Kidney (tissue), 14 donors: Measurements from ENCODE around the gene ABTB2. TPM values are rescaled to one million over a fixed set of nuclear protein-coding genes. Genes with fewer than 3 reads are reported as not detected.

ENCODE experiments used
- DNase-seq, 5 donors: peaks; one replicate each; pipeline ENCODE4 v3.0.0-alpha.2; 2013 to 2020
- FAIRE-seq: peaks from 2 replicates; lab custom pipeline; 2012; peaks lifted over from hg19 to GRCh38; lab: Jason Lieb, UNC
- H3K27ac ChIP-seq, 2 donors: one replicate each; pipeline ENCODE4 v1.7.0; 2013; ENCODE audit warnings: low read depth in 2 of 2, low read length in 2 of 2, inconsistent platforms in 1 of 2
- H3K27me3 ChIP-seq: one replicate; pipeline ENCODE4 v1.7.1; 2013; ENCODE audit warnings: low read length, inconsistent platforms; ENCODE audit not compliant: control insufficient read depth, insufficient read depth
- H3K36me3 ChIP-seq, 3 donors: one replicate each; pipeline versions ENCODE4 v1.7.0 to v1.7.1; 2013; ENCODE audit warnings: low read length in 3 of 3, control low read depth in 1 of 3, inconsistent platforms in 1 of 3; ENCODE audit not compliant: insufficient read depth in 3 of 3, control insufficient read depth in 2 of 3
- H3K4me1 ChIP-seq, 3 donors: one replicate each; pipeline versions ENCODE4 v1.7.0 to v1.7.1; 2013; ENCODE audit warnings: low read length in 3 of 3, inconsistent platforms in 1 of 3, low read depth in 1 of 3; ENCODE audit not compliant: control insufficient read depth in 2 of 3, insufficient read depth in 2 of 3
- H3K4me3 ChIP-seq, 3 donors: one replicate each; pipeline versions ENCODE4 v1.7.0 to v1.8.1; 2013; ENCODE audit warnings: low read length in 3 of 3, control low read depth in 1 of 3, inconsistent platforms in 1 of 3
- H3K9ac ChIP-seq, 3 donors: one replicate each; pipeline versions ENCODE4 v1.7.0 to v1.7.1; 2013; ENCODE audit warnings: low read length in 3 of 3, control low read depth in 1 of 3, inconsistent platforms in 1 of 3
- H3K9me3 ChIP-seq, 3 donors: one replicate each; pipeline versions ENCODE4 v1.7.0 to v1.7.1; 2013; ENCODE audit warnings: low read length in 3 of 3, control low read depth in 1 of 3, inconsistent platforms in 1 of 3; ENCODE audit not compliant: control insufficient read depth in 2 of 3, insufficient read depth in 1 of 3
- intact Hi-C: fragments of 100-400 bp; cut with DNase I; formaldehyde crosslinking; loops from one replicate; pipeline ENCODE4 v1.11.1; 2022
- polyA plus RNA-seq: library from polyadenylated mRNA; stranded (reverse); fragments of 350-450 nt; fragmentation: Illumina TruSeq; extraction: RNeasy Lipid Tissue Mini Kit (QIAGEN cat#74804); gene quantifications from one replicate; pipeline ENCODE4 v1.2.3, GENCODE V29; 2014; ENCODE audit warnings: low read depth, low replicate concordance; ENCODE audit not compliant: insufficient read depth
- total RNA-seq: library from RNA; stranded (reverse); fragmentation: NEBNext Ultra II Directional; extraction: Animal tissue kit (Norgen Biotek cat#: 25700); gene quantifications from one replicate; pipeline ENCODE4 v1.2.1, GENCODE V29; 2021
- TF ChIP-seq, protein P1 (sequence below): IDR thresholded peaks from 3 replicates; pipeline ENCODE4 v1.5.1; 2012; ENCODE audit warnings: mild to moderate bottlenecking, moderate library complexity, borderline replicate concordance; ENCODE audit not compliant: insufficient read depth; ENCODE audit errors: extremely low read depth
- donor health status: control.
- donor health status: control.
- donor health status: control.
- donor health status: control.
- donor health status: control.
- donor health status: DM: yes; HTN: yes; CAD: no.
- donor health status: Normal renal cell carcinoma (clear cell type).

The ABTB2 gene
- total and polyA plus RNA-seq, 2 donors from 2014 or later: 7.6 to 22.1 TPM

DNA sequence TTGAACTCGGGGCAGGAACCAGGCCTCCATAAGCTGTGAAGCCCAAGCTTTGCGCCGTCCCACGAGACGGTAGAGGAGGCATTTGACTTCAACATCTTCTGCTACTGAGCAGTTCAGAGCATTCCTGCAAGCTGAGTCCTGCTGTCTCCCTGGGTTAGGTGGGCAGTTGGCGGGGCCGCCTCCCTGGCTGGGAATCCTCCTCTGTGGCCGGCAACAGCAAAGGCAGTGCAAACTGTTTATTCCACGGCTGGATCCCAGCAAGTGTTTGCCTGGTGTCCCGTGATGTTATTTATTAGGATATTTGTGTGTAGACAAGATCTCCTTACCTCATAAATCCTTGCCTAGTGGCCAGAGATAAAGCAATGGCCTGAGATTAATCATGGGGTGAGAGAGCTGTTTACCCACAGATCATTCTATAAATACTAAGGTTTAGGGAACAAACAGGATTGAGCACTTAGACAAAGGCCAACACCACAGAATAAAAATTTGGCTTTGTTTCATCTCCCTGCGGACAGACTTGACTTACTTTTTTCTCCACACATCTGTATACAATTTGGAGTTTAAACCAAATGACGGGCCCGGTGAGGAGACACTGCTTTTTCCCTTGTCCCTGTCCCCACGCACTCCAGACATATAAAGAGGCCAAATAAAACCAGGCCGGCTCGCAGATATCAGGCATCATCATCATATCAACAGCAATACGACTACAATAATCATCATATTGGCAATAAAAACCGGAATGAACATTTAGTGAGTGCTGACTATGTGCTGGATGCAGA, 189.0 kb downstream of the ABTB2 start:
- Histone ChIP-seq H3K9me3 (no peaks in the 10 kb centered on the region), H3K4me1 (no peaks in the 10 kb centered on the region), H3K27ac (no peak overlapping the region), H3K4me3 (no peak overlapping the region), H3K36me3 (peaks cover 0 to 17% (median 14%) of the 10 kb centered on the region in 3 donors), H3K9ac (no peak overlapping the region), H3K27me3 (no peaks in the 10 kb centered on the region)
- DNase-seq (peak in 4 of 5 donors; percentile 38 to 52 (median 47)), FAIRE-seq (no peak)
- intact Hi-C loops: no loop called here
- TF ChIP-seq, protein P1, sequence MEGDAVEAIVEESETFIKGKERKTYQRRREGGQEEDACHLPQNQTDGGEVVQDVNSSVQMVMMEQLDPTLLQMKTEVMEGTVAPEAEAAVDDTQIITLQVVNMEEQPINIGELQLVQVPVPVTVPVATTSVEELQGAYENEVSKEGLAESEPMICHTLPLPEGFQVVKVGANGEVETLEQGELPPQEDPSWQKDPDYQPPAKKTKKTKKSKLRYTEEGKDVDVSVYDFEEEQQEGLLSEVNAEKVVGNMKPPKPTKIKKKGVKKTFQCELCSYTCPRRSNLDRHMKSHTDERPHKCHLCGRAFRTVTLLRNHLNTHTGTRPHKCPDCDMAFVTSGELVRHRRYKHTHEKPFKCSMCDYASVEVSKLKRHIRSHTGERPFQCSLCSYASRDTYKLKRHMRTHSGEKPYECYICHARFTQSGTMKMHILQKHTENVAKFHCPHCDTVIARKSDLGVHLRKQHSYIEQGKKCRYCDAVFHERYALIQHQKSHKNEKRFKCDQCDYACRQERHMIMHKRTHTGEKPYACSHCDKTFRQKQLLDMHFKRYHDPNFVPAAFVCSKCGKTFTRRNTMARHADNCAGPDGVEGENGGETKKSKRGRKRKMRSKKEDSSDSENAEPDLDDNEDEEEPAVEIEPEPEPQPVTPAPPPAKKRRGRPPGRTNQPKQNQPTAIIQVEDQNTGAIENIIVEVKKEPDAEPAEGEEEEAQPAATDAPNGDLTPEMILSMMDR: no peak

DNA sequence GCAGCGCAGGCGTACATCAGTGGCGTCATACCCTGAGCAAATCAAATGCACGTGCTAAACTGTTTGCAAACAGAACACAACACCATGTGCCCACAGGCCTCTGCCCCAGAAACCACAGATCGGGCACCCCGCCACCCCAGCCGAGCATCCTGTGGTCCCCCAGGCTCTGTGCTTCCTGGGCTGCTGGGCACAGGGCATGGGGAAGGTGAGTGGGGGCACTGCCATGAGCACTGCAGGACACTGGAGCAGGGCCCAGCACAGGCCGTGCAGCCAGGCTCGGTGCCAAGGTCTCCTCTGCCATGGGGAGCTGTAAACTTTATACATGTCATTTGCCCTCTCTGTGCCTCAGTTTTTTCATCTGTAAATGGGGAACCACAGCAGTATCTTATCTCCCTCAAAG, 189.8 kb downstream of the ABTB2 start:
- H3K4me1 ChIP-seq: no peaks in the 10 kb centered on the region
- H3K27me3 ChIP-seq: no peaks in the 10 kb centered on the region
- DNase-seq: peak in 1 of 5 donors; percentile 66
- no peak overlapping the region for H3K27ac ChIP-seq
- peaks cover 0 to 17% (median 14%) of the 10 kb centered on the region in 3 donors for H3K36me3 ChIP-seq
- no peak for FAIRE-seq
- H3K4me3 ChIP-seq: no peak overlapping the region
- intact Hi-C loops: no loop called here
- TF ChIP-seq, protein P1: no peak
- no peaks in the 10 kb centered on the region for H3K9me3 ChIP-seq
- no peak overlapping the region for H3K9ac ChIP-seq

DNA sequence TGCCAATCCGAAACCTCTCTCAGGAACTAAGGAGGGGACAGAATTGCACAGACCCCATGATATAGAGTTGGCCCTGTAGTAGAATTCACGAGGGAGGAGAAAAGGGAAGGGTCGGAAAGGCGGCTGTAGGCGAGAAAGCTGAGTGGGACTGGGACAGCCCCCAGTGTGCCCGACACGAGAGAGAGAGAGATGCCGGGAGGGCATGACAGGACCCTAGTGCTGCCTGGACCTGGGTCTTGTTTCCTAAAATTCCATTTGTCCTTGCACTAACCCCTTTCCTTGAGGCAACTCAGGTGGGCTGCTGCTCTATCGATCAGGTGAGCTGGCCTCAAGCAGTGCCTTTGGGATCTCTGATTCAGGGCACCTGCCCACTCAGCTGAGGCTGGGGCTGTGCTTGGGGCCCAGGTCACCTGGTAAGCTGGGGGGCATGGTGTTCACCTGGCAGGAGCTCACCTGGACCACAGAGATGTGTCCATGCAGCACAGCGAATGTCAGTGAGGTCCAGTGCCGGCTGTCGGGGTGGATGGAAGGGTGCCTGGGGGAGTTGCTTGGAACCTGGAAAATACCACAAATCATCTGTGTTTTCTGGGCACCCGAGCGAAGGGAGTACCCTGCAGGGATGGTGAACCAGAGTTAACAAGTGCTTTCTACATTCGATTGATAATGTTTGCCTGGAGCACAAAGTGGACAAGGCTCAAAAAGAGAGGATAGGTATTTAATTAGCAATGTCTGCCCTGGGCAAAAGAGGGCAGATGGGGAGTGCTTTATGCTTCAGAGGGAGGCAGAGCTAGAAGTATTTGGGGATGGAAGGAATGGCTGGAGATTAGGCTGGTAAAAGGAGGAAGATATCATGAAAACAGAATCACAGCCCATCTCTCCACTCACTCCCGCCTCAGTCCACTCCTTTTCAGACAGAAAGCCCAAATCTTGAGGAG, 190.7 kb downstream of the ABTB2 start:
- H3K4me3 ChIP-seq: no peak overlapping the region
- H3K27ac ChIP-seq: no peak overlapping the region
- H3K4me1 ChIP-seq: no peaks in the 10 kb centered on the region
- no peaks in the 10 kb centered on the region for H3K9me3 ChIP-seq
- peaks cover 0 to 22% (median 14%) of the 10 kb centered on the region in 3 donors for H3K36me3 ChIP-seq
- DNase-seq: peak in 1 of 5 donors; percentile 54
- no peak overlapping the region for H3K9ac ChIP-seq
- FAIRE-seq: no peak
- no peaks in the 10 kb centered on the region for H3K27me3 ChIP-seq
- intact Hi-C loops: no loop called here
- TF ChIP-seq, protein P1: no peak
